K562 (cell line): ENCODE data around the gene PGF. TPM values are rescaled to one million over a fixed set of nuclear protein-coding genes. Genes with fewer than 3 reads are reported as not detected.
A peak's percentile ranks its signal among the peaks of the same experiment; 100 is the strongest.

Experiments used
- ATAC-seq: fragments of 200-7000 bp; cut with Tn5 transposase; 3 replicates; pipeline ENCODE4 v1.9.1; 2020; ENCODE audit warnings: moderate library complexity
- BruUV-seq: library from RNA; stranded (reverse); fragments of 400-500 nt; replicated peaks from 2 replicates; lab custom pipeline; 2021; lab: Mats Ljungman, UMichigan
- CTCF ChIA-PET: fragments of 300-600 bp; formaldehyde crosslinking; extraction: SDS; loops from one replicate; lab custom pipeline; 2021; ENCODE audit warnings: low intra/inter-chr PET ratio; lab: Yijun Ruan, JAX
- POLR2A ChIA-PET: fragments of 300-600, 350-650 bp; sonication (Branson Sonifier 250); formaldehyde crosslinking; extraction: SDS; loops from one replicate; lab custom pipeline; 2021; ENCODE audit warnings: antibody characterized with exemption, inconsistent platforms; lab: Yijun Ruan, JAX
- DNase-seq, 4 experiments: peaks; one replicate each; pipeline versions ENCODE4 v3.0.0 to v3.0.0-alpha.2; 2011 to 2018; ENCODE audit warnings: low spot score in 3 of 4, mixed read lengths in 3 of 4; ENCODE audit errors: extremely low read depth in 1 of 4
- FAIRE-seq: peaks from 2 replicates; lab custom pipeline; 2011; peaks lifted over from hg19 to GRCh38; lab: Jason Lieb, UNC
- H2AFZ ChIP-seq: 2 replicates; pipeline ENCODE4 v1.6.0; 2011; ENCODE audit warnings: low read depth, low read length, control low read depth, inconsistent platforms
- H3K27ac ChIP-seq: fragments of 200-600 bp; 3 replicates; pipeline ENCODE4 v1.8.0; 2011; ENCODE audit warnings: low read depth, mild to moderate bottlenecking, control low read depth, inconsistent platforms, low read length, moderate library complexity, mixed read lengths; ENCODE audit errors: extremely low read depth
- H3K27me3 ChIP-seq, 2 experiments: fragments of 300-600 bp in 1 of 2; 2 replicates in 1 of 2; 3 replicates in 1 of 2; pipeline versions ENCODE4 v1.6.0 to v1.8.0; 2011; ENCODE audit warnings: inconsistent platforms in 2 of 2, low read length in 2 of 2, mild to moderate bottlenecking in 1 of 2, mixed read lengths in 1 of 2, moderate library complexity in 1 of 2; ENCODE audit not compliant: control insufficient read depth in 2 of 2, insufficient read depth in 2 of 2
- H3K36me3 ChIP-seq: fragments of 300-600 bp; 3 replicates; pipeline ENCODE4 v1.8.0; 2011; ENCODE audit warnings: mild to moderate bottlenecking, low read length, inconsistent platforms; ENCODE audit not compliant: control insufficient read depth, insufficient read depth
- H3K4me1 ChIP-seq, 2 experiments: fragments of 200-600 bp in 1 of 2; replicated peaks in 1 of 2; 2 replicates in 1 of 2; 3 replicates in 1 of 2; pipeline versions ENCODE4 v1.5.1 to v1.8.0; 2011; ENCODE audit warnings: inconsistent platforms in 2 of 2, low read length in 2 of 2, mild to moderate bottlenecking in 1 of 2, mixed read lengths in 1 of 2, moderate library complexity in 1 of 2; ENCODE audit not compliant: control insufficient read depth in 2 of 2, insufficient read depth in 2 of 2
- H3K4me2 ChIP-seq: 2 replicates; pipeline ENCODE4 v1.6.1; 2011; ENCODE audit warnings: low read length, control low read depth, inconsistent platforms, mixed read lengths; ENCODE audit not compliant: insufficient read depth
- H3K4me3 ChIP-seq: fragments of 200-600 bp; sonication (generic), shearing (Covaris generic); 2 replicates; pipeline ENCODE4 v1.5.1; 2016; ENCODE audit warnings: control low read depth, inconsistent platforms
- H3K79me2 ChIP-seq: fragments of 200-600 bp; 3 replicates; pipeline ENCODE4 v1.8.0; 2011; ENCODE audit warnings: low read length, inconsistent platforms; ENCODE audit not compliant: control insufficient read depth, insufficient read depth
- H3K9ac ChIP-seq, 2 experiments: 2 replicates each; pipeline versions ENCODE4 v1.6.0 to v1.6.1; 2011; ENCODE audit warnings: low read depth in 2 of 2, low read length in 2 of 2, control low read depth in 1 of 2, inconsistent platforms in 1 of 2, mild to moderate bottlenecking in 1 of 2, mixed read lengths in 1 of 2; ENCODE audit not compliant: insufficient read depth in 1 of 2
- H3K9me1 ChIP-seq: one replicate; pipeline ENCODE4 v1.6.0; 2011; ENCODE audit warnings: inconsistent platforms, mild to moderate bottlenecking, low read length, moderate library complexity; ENCODE audit not compliant: control insufficient read depth, insufficient read depth
- H3K9me3 ChIP-seq: replicated peaks from 2 replicates; pipeline ENCODE4 v1.5.1; 2011; ENCODE audit warnings: low read depth, low read length, inconsistent platforms; ENCODE audit not compliant: control insufficient read depth, insufficient read depth
- H4K20me1 ChIP-seq: replicated peaks from 2 replicates; pipeline ENCODE4 v1.6.1; 2011; ENCODE audit warnings: low read length, inconsistent platforms, mixed read lengths; ENCODE audit not compliant: control insufficient read depth, insufficient read depth
- CBFA2T2 ChIP-seq: fragments of 450-650 bp; conservative IDR thresholded peaks from 2 replicates; pipeline ENCODE4 v1.6.1; 2017; ENCODE audit warnings: mild to moderate bottlenecking
- CBX1 ChIP-seq: sonication (generic); IDR thresholded peaks from 2 replicates; pipeline ENCODE4 v1.6.1; 2016; ENCODE audit warnings: antibody characterized with exemption, low read depth, mild to moderate bottlenecking
- CHD2 ChIP-seq: IDR thresholded peaks from 2 replicates; pipeline ENCODE4 v1.6.1; 2011; ENCODE audit warnings: low read depth, low read length
- GTF2B ChIP-seq: IDR thresholded peaks from 2 replicates; pipeline ENCODE4 v1.6.1; 2011; ENCODE audit not compliant: insufficient read length; ENCODE audit errors: extremely low read depth
- JUND ChIP-seq, 2 experiments: IDR thresholded peaks; 2 replicates in 1 of 2; 3 replicates in 1 of 2; pipeline ENCODE4 v1.6.1; 2011; ENCODE audit warnings: borderline replicate concordance in 2 of 2, low read depth in 2 of 2, low read length in 2 of 2, improper control_type of control experiment in 1 of 2, missing biosample characterization in 1 of 2, missing genetic modification characterization in 1 of 2, missing genetic modification reagents in 1 of 2
- KLF13 ChIP-seq: fragments of 450-650 bp; IDR thresholded peaks from 2 replicates; pipeline ENCODE4 v1.6.1; 2016; ENCODE audit warnings: missing genetic modification characterization, low read depth, mild to moderate bottlenecking, missing compliant biosample characterization, moderate library complexity, borderline replicate concordance
- SMARCC2 ChIP-seq: fragments of 450-650 bp; IDR thresholded peaks from 2 replicates; pipeline ENCODE4 v1.6.1; 2017; ENCODE audit warnings: antibody characterized with exemption, moderate library complexity, mild to moderate bottlenecking, low read depth
- ZNF212 ChIP-seq: fragments of 450-650 bp; formaldehyde crosslinking; IDR thresholded peaks from 2 replicates; pipeline ENCODE4 v1.4.0; 2020; ENCODE audit warnings: mild to moderate bottlenecking
- ZNF384 ChIP-seq: IDR thresholded peaks from 2 replicates; pipeline ENCODE4 v1.6.1; 2012; ENCODE audit warnings: low read depth, low read length, improper control_type of control experiment
- ZNF785 ChIP-seq: fragments of 250-450 bp; sonication (Bioruptor Pico); IDR thresholded peaks from 2 replicates; pipeline ENCODE4 v1.4.0; 2020; ENCODE audit warnings: mild to moderate bottlenecking
- WGBS: fragments of 100-300 bp; shearing (Covaris generic); methylation state at CpG from one replicate; pipeline ENCODE4 v1.1.6; 2016; ENCODE audit warnings: low coverage, mixed read lengths; ENCODE audit not compliant: insufficient coverage; ENCODE audit errors: missing lambda C conversion rate; 5-methylcytosine and 5-hydroxymethylcytosine counted together
- in situ Hi-C: fragments of 300-500 bp; cut with MboI; formaldehyde crosslinking; loops from 4 replicates; pipeline ENCODE4 v1.15.0; 2018; ENCODE audit warnings: inconsistent platforms, mixed read lengths
- intact Hi-C: fragments of 100-400 bp; cut with micrococcal nuclease; formaldehyde crosslinking; loops from 2 replicates; pipeline ENCODE4 v1.14.2; 2022
- polyA plus RNA-seq, 8 experiments: library from polyadenylated mRNA; depleted of rRNA in 4 of 8; stranded (reverse) in 5 of 8; unstranded in 3 of 8; fragments of >200 nt; fragmentation: Nextera tagmentation in 2 of 8; fragmentation: Illumina TruSeq in 1 of 8; extraction: Ambion mirVana in 2 of 8; extraction: Trizol in 1 of 8; gene quantifications; 2 replicates each; pipeline versions ENCODE4 v1.2.1 to v1.2.3, GENCODE V29; 2011 to 2014; ENCODE audit warnings: inconsistent platforms in 1 of 8, missing spikeins in 1 of 8
- total RNA-seq, 7 experiments: library from RNA; depleted of rRNA in 6 of 7; stranded (reverse); fragments of >200 nt in 6 of 7; fragmentation: Illumina TruSeq in 2 of 7; extraction: Trizol in 2 of 7; gene quantifications; 2 replicates each; pipeline versions ENCODE4 v1.2.1 to v1.2.3, GENCODE V29; 2011 to 2021; ENCODE audit warnings: low replicate concordance in 1 of 7

PGF gene
- total and polyA plus RNA-seq, 9 of the 15 experiments (the other 6 are each of a cell fraction or from before 2014, with no cell fraction given), result 0.04 to 0.44 (median 0.18) TPM

GRCh38 chr14:74910556-74910955 is 44.8 kb downstream of the PGF start:
- peak; percentile 32; the same call in 2 of the 3 replicates for ATAC-seq

GRCh38 chr14:74909911-74910310 is 45.5 kb downstream of the PGF start:
- CTCF ChIA-PET, result no interaction called here
- DNase-seq (no peak), FAIRE-seq (no peak), ATAC-seq (no peak)
- Histone ChIP-seq H3K4me1 (peaks cover 10 to 45% of the 10 kb centered on the region in 2 experiments; a peak in 3 of 5 replicates), H3K4me3 (no peak overlapping the region), H3K79me2 (no peaks in the 10 kb centered on the region), H3K4me2 (no peak overlapping the region), H3K36me3 (peaks cover 7% of the 10 kb centered on the region; the same call in 2 of the 3 replicates), H3K9ac (no peak overlapping the region), H3K9me1 (no peaks in the 10 kb centered on the region), H2AFZ (no peak overlapping the region), H4K20me1 (no peaks in the 10 kb centered on the region), H3K27ac (no peak overlapping the region), H3K9me3 (no peaks in the 10 kb centered on the region)
- in situ Hi-C loops (loop anchor here (10.0 kb wide), 1 partner anchor 165 kb away; no protein-coding TSS in a partner anchor), intact Hi-C loops (loop anchor here (5.0 to 10.0 kb wide), 2 partner anchors 303 to 395 kb away; no protein-coding TSS in a partner anchor)
- POLR2A ChIA-PET, result interaction anchor here (0.6 to 0.9 kb wide), 2 partner anchors 9 to 27 kb away, joined by 3 read pairs; no protein-coding TSS in a partner anchor
- 92% methylated on average over 2 of the region's 10 CpGs for WGBS
- no TSS peak for BruUV-seq
- TF ChIP-seq SMARCC2 (no peak), GTF2B (no peak), ZNF212 (CRISPR knock-in tag) (no peak), CBX1 (no peak), ZNF785 (no peak), CBFA2T2 (no peak), CHD2 (no peak), JUND (IDR thresholded peaks at IDR 0.05; ENCODE audit: borderline replicate concordance, low read depth, low read length) (no peak), JUND (tag; IDR thresholded peaks at IDR 0.05; ENCODE audit: borderline replicate concordance, low read depth, low read length) (no peak)
- TF ChIP-seq, all 486 proteins: peak for 0
- no peaks in the 10 kb centered on the region for H3K27me3 ChIP-seq

More at GRCh38 chr14:74910556-74910955, 44.8 kb downstream of the PGF start:
- POLR2A ChIA-PET, result no interaction called here
- H3K4me1 ChIP-seq, result peaks cover 10 to 42% of the 10 kb centered on the region in 2 experiments; a peak in 3 of 5 replicates
- 20% methylated on average over 1 of the region's 10 CpGs for WGBS
- H4K20me1 ChIP-seq, result no peaks in the 10 kb centered on the region
- in situ Hi-C loops (loop anchor here (10.0 kb wide), 1 partner anchor 164 kb away; no protein-coding TSS in a partner anchor), intact Hi-C loops (loop anchor here (10.0 kb wide), 1 partner anchor 394 kb away; no protein-coding TSS in a partner anchor)
- H3K79me2 ChIP-seq, result no peaks in the 10 kb centered on the region
- TF ChIP-seq KLF13 (tag) (no peak), ZNF384 (peak; percentile 79)
- H3K9me3 ChIP-seq, result no peaks in the 10 kb centered on the region
- no TSS peak for BruUV-seq
- FAIRE-seq, result no peak
- no peak overlapping the region for H3K27ac ChIP-seq
- no peaks in the 10 kb centered on the region for H3K9me1 ChIP-seq
- CTCF ChIA-PET, result no interaction called here
- H3K4me3 ChIP-seq, result no peak overlapping the region
- H3K4me2 ChIP-seq, result no peak overlapping the region
- DNase-seq, result no peak
- H3K9ac ChIP-seq, result no peak overlapping the region
- no peak overlapping the region for H2AFZ ChIP-seq
- H3K27me3 ChIP-seq, result no peaks in the 10 kb centered on the region
- peaks cover 4% of the 10 kb centered on the region; the same call in 2 of the 3 replicates for H3K36me3 ChIP-seq
